AG09309 (cell line): Measurements from ENCODE around the gene BUD31.
A peak's percentile ranks its signal among the peaks of the same experiment; 100 is the strongest.

ENCODE experiments used
- DNase-seq: peaks from one replicate; pipeline ENCODE4 v3.0.0-alpha.2; 2010; ENCODE audit warnings: low read depth
- H3K4me3 ChIP-seq: 2 replicates; pipeline ENCODE4 v1.5.1; 2011; ENCODE audit warnings: mild to moderate bottlenecking, low read depth, low read length, moderate library complexity; ENCODE audit not compliant: control insufficient read depth
- TF ChIP-seq, protein P1 (sequence below): IDR thresholded peaks from 2 replicates; pipeline ENCODE4 v1.5.1; 2011; ENCODE audit warnings: mild to moderate bottlenecking, low read depth, low read length, inconsistent platforms; ENCODE audit not compliant: insufficient read depth, control insufficient read depth; ENCODE audit errors: missing control alignments

The BUD31 gene

DNA sequence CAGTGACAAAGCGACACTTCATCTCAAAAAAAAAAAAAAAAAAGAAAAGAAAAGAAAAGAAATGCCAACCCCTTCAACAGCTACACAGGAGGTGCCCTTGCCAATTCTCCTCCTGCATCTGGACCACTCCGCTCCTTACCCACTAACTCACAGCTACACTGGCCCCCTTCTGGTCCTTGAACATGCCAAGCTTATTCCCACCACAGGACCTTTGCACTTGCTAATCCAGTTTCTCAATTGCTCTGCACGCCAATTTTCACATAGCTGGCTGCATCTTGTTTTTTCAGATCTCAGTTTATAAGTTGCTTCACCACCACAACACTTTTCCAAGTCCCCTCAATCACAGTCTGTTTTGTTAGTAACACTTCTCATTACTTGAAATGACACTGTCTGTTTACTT is 5.9 kb upstream of the BUD31 start:
- TF ChIP-seq, protein P1, sequence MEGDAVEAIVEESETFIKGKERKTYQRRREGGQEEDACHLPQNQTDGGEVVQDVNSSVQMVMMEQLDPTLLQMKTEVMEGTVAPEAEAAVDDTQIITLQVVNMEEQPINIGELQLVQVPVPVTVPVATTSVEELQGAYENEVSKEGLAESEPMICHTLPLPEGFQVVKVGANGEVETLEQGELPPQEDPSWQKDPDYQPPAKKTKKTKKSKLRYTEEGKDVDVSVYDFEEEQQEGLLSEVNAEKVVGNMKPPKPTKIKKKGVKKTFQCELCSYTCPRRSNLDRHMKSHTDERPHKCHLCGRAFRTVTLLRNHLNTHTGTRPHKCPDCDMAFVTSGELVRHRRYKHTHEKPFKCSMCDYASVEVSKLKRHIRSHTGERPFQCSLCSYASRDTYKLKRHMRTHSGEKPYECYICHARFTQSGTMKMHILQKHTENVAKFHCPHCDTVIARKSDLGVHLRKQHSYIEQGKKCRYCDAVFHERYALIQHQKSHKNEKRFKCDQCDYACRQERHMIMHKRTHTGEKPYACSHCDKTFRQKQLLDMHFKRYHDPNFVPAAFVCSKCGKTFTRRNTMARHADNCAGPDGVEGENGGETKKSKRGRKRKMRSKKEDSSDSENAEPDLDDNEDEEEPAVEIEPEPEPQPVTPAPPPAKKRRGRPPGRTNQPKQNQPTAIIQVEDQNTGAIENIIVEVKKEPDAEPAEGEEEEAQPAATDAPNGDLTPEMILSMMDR = no peak
- no peak for DNase-seq
- no peak overlapping the region for H3K4me3 ChIP-seq

DNA sequence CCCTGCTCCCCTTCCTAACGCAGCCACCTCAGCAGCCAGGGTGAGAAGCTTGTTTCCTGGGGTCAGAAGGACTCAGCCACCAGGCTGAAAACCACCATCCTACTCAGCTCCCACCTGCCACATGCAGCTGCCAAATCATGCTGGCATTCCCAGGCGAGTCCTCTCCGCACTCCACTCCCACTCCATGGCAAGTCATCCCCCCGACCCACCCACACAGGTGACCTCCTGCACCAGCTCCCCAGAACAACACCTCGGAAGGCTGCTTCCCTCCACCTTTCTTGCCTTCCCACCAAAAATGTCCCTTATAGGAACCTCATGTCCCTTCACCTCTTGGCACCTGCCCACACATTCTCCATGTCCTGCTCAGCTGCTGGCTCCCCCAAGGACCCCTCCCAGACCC is 5.0 kb upstream of the BUD31 start:
- TF ChIP-seq, protein P1 = no peak
- no peak overlapping the region for H3K4me3 ChIP-seq
- no peak for DNase-seq

DNA sequence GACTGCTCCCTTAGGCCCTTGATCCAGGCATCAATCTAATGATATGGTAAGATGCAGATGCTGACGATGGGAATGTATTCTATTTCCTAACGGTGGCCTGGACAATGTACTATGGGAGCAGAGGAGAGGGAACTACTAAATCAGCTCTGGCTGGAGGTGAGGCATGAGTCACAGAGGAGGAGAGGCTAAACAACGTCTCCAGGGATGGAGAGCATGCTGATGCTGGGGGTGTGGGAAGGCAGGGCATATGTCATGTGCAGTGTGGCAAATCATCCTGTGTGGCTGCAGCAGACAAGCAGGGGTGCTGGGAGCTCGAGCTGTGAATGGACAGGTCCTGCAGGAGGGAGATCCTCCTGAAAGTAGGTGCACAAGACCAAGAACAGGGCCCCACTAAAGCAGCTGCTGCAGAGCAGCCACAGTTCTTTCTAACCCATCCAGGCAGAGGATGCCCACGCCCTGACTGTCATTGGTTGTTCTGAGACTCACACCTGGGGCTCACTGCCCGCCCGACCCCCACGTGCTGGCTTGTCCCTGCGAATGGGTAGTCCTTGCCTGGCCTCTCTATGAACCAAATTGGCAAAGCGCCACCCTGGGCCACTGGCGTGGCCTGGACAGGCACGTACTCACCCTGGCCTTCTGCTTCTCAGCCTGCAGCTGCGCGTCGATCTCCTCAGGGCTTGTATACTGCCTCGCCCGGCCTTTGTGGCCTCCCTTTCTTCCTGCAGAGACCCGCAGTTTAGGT is 4.4 kb upstream of the BUD31 start:
- no peak overlapping the region for H3K4me3 ChIP-seq
- TF ChIP-seq, protein P1 = no peak
- no peak for DNase-seq

DNA sequence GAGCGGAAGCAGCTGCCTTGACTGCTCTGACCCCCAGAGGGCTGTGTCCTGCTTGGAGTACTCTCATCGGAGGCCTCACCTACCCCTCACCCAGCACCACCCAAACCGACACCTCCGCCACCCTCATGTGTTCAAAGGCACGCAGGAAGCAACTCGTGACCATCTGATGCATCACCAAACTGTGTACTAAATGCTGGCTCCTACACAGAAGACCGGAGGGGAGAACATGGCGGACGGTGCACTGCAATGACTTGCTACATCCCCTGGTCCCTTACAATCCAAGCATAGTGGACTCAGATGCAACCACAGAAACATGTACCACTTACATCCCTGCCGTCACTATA is 3.8 kb upstream of the BUD31 start:
- no peak overlapping the region for H3K4me3 ChIP-seq
- DNase-seq = no peak
- TF ChIP-seq, protein P1 = no peak

DNA sequence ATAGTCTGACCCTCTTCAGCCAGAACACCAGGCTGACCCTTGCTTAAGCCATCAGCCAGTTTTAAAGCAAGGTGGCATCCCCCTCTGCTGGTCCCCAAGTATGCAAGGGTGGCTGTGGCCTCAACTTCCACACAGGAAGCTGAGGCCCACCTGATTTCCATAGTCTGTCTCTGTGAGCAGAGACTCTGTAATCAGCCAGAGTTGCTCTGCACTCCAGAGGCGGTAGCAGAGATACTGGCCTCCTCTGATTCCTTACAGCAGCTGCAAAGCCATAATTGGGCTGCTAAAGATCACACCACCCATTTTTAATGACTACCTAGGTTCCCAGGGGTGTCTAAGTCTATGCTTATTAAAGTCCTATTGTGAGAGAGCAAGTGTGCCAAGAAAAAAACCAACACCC is 2.2 kb upstream of the BUD31 start:
- no peak overlapping the region for H3K4me3 ChIP-seq
- TF ChIP-seq, protein P1 = no peak
- no peak for DNase-seq

DNA sequence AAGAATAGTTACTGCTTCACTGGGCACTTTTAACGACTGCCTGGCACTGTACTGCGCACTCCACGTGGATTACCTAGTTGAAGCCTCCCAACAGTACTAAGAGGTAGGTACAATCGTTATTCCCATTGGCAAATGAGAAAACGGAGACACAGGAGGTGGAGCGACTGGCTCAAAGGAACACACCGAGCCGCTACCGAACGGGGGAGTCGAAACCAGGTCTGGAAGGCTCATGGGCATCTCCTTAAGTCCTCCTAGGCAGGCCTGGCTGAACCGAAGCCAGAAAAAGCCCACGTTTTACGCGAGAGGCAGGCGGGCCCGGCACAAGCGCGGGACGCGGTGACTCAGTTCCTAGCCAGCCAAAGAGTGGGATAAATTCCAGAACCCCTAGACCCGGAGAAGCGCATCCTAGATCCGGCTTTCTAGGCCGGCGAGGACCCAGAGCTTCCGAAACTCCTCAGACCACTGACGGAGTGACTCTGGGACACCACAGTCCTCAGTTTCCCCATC is 844 bp upstream of the BUD31 start:
- TF ChIP-seq, protein P1 = no peak
- H3K4me3 ChIP-seq = peak overlapping the region; percentile 57
- peak; percentile 39 for DNase-seq

DNA sequence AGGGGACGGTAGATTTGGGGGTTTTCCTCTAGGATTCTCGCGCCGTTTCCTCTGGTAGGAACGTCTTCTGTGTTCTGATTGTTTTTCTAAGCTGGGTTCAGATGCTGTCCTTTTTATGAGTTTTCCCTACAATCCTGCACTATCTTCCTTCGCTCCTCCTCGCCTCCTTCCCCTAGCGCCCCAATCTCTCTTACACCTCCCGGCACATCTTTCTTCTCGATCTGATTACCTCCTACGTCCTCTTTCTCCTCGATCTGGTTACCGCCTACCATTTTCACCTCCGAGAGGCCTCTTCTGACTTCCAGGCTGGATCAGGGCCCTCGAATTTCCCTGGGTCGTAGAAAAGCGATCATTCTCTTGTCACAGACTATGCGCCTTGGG is 413 bp downstream of the BUD31 start:
- TF ChIP-seq, protein P1 = no peak
- peak overlapping the region; percentile 57 for H3K4me3 ChIP-seq
- no peak for DNase-seq
